Coronary artery (tissue), 2 donors: ENCODE results near the gene TFIP11.

Source experiments
- DNase-seq: peaks from one replicate; pipeline ENCODE4 v3.0.0-alpha.2; 2017; ENCODE audit warnings: low spot score
- H3K27ac ChIP-seq, 2 donors: fragments of 200-600 bp; sonication (generic); one replicate each; pipeline ENCODE4 v1.5.1; 2016 to 2019
- H3K4me3 ChIP-seq: fragments of 200-600 bp; sonication (generic); 2 replicates; pipeline ENCODE4 v1.5.1; 2016; ENCODE audit warnings: mild to moderate bottlenecking, moderate library complexity
- TF ChIP-seq, protein P1 (sequence below): fragments of 200-600 bp; sonication (generic); IDR thresholded peaks from one replicate; pipeline ENCODE4 v1.5.1; 2019; ENCODE audit warnings: antibody characterized with exemption

Gene TFIP11

DNA sequence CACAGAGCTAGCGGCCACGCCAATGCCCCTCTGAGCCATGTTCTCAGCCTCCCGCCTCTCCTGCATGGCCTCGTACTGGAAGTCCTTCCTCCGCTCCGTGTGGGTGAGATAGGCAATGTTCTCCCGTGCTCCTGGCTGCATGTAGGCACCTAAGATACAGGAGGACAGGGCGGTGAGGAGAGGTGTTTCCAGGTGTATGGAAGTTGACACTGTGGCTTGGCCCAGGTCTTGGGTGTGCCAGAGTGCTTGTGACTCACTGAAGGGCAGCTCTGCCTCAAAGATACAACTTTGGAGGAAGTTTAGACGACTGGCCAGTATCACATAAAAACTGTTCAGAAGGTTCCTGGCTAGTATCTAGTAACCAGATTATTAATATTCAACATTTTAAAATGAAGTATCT lies 20.1 kb downstream of the TFIP11 start:
- DNase-seq, result no peak
- no peak overlapping the region for H3K27ac ChIP-seq
- TF ChIP-seq, protein P1, sequence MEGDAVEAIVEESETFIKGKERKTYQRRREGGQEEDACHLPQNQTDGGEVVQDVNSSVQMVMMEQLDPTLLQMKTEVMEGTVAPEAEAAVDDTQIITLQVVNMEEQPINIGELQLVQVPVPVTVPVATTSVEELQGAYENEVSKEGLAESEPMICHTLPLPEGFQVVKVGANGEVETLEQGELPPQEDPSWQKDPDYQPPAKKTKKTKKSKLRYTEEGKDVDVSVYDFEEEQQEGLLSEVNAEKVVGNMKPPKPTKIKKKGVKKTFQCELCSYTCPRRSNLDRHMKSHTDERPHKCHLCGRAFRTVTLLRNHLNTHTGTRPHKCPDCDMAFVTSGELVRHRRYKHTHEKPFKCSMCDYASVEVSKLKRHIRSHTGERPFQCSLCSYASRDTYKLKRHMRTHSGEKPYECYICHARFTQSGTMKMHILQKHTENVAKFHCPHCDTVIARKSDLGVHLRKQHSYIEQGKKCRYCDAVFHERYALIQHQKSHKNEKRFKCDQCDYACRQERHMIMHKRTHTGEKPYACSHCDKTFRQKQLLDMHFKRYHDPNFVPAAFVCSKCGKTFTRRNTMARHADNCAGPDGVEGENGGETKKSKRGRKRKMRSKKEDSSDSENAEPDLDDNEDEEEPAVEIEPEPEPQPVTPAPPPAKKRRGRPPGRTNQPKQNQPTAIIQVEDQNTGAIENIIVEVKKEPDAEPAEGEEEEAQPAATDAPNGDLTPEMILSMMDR, result no peak
- no peak overlapping the region for H3K4me3 ChIP-seq

DNA sequence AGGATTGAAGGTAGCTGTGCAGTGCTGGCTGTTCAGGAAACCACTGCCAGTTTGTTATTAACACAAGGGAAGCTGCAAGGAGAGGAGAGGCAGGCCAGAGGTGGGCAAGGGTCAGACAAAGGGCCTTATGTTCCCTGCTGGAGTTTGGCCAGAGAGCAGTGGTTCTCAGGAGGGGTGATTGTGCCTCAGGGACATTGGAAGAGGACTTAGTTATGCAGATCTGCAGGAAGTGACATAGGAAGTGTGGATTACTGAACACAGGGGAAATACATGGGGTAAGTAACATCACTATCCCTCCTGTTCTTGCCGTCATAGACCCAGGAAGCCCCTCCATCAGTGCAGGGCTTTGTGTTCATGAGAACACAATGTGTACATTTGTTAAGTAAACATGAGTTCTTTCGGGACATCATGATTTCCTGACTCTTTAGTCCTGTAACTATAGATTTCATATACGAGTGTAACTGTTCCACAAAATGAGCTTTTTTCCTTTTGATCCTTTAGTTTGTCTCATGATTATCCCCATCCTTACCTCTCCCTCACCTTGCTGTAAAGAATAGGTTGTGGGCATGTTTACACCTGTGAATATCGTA lies 22.7 kb downstream of the TFIP11 start:
- H3K27ac ChIP-seq, result no peak overlapping the region
- TF ChIP-seq, protein P1, result no peak
- no peak overlapping the region for H3K4me3 ChIP-seq
- DNase-seq, result no peak

DNA sequence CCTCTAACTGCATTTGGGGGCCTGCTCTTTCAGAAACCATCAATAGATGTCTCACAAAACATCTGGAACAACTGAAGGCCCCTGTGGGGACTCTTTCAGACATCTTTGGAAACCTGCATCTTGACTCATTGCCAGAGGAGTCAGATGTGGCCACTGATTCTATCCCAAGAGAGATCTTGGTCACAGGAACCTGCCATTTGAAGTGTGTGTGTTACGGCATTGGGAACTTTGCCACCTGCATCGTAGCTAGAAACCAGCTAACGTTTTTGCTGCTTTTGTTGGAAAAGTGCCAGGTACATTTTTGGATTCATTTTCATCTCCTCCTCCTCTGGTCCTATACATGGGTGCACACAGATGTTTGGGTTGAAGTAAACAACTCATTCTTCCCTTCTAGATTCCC lies 24.3 kb downstream of the TFIP11 start:
- Histone ChIP-seq H3K4me3 (no peak overlapping the region), H3K27ac (no peak overlapping the region)
- TF ChIP-seq, protein P1, result no peak
- DNase-seq, result no peak

DNA sequence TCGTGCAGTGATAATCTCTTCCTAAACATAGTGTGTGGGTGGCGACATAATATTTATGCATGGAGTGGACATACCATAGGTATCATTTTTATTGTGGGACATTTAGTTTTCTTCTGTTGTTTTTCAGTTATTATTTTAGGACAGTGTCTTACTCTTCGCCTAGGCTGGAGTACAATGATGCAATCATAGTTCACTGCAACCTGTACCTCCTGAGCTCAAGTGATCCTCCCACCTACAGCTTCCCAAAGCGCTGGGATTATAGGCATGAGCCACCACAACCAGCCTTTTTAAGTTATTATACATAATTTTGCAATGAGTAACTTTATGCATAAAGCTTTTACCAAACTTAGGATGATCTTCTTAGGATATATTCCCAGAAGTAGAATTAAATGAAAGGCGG lies 25.9 kb downstream of the TFIP11 start:
- Histone ChIP-seq H3K4me3 (no peak overlapping the region), H3K27ac (no peak overlapping the region)
- TF ChIP-seq, protein P1, result no peak
- no peak for DNase-seq

DNA sequence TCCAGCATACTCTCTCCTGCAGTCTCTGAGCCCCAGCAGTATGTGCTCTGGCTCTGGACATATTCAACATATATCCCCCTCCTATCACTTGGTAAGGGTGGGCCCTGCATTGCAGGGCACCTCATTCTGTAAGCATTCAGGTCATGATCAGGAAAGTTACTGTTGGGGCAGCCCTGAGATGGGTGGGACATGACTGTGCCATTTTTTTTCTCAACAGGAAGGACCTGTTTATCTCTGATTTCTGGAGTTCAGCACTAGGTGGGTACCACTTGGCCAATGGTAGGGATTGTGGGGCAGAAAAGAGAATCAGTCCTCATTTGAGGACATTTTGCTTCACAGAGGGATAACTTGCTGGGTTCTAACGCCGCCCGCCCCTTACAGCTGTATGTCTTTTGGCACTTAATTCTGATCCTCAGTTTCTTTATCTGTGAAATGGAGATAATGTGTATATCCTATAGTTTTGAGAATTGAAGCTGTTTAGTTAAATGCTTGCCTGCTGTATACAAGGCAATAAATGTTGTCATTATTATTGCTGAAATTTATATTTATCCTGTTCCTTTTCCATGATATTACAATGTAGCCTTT lies 26.4 kb downstream of the TFIP11 start:
- TF ChIP-seq, protein P1, result no peak
- Histone ChIP-seq H3K4me3 (no peak overlapping the region), H3K27ac (no peak overlapping the region)
- no peak for DNase-seq

DNA sequence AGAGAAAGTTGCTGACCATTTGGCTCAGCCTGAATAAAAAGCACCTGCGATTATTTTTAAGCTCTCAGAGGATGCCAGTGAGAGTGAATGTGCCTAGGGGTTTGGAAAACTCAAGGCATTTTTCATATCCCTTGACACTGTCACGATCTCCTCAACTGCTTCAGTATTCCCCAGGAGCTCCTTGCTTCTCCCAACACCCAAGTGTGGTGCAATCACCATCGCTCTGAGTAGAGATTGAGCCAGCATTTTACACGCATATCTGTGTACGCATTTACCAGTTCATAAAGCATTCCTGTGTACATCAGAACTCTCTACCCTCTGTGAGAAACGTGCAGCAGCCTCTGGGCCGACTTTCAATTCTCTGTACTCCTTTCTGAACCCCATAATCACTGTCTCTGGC lies 27.3 kb downstream of the TFIP11 start:
- H3K27ac ChIP-seq, result no peak overlapping the region
- TF ChIP-seq, protein P1, result no peak
- no peak for DNase-seq
- peak overlapping the region; percentile 13 for H3K4me3 ChIP-seq

DNA sequence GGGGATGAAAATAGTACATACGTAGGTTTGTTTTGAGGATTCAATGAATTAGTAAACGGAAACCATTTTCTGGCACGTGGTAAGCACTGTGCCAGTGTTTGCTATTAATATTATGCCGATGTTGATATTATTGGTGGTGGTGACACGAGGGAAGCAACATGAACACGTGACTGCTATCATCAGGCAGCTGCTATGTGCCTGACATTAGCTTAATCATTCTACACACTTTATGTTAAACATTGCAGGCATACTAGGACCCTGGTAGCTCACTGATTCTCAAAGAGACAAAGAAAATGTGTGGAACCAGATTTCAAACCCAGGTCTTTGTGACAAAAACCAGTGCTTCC lies 27.9 kb downstream of the TFIP11 start:
- no peak for DNase-seq
- TF ChIP-seq, protein P1, result no peak
- peak overlapping the region; percentile 95 to 99 for H3K27ac ChIP-seq
- H3K4me3 ChIP-seq, result peak overlapping the region; percentile 100
